ENCODE results near the gene ZNF610. TPM values are rescaled to one million over a fixed set of nuclear protein-coding genes. Genes with fewer than 3 reads are reported as not detected.

Gene ZNF610
- total and polyA plus RNA-seq, 2 experiments from 2014 or later, result 2.8 to 3.9 TPM

DNA sequence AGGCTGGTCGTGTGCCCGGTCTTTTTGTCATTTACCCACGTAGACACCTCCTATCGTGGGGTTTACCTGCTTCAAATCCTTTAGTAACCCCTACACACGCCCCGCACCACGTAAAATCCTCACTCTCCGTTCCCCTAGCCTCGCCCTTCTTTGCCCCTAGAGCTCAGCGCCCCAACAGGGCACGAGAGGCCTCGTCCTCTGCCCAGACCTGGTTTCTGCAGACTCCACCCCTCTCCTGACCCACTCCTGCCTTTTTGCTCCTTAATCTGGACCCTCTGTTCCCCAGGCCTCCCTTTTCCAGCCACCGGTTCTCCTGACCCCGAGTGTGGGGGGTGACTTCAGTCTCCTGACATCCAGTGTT lies 62.0 kb downstream of the ZNF610 start:
- Histone ChIP-seq H2AFZ (peak overlapping the region; percentile 98), H3K4me3 (peak overlapping the region; percentile 94), H3K27ac (peak overlapping the region; percentile 94), H3K9me3 (ENCODE audit: low read depth) (no peaks in the 10 kb centered on the region), H3K4me2 (ENCODE audit: unreplicated experiment) (peak overlapping the region; percentile 100), H3K79me2 (ENCODE audit: insufficient read depth) (peaks cover 45% of the 10 kb centered on the region), H3K9ac (peak overlapping the region; percentile 96), H3K27me3 (replicated peaks; ENCODE audit: insufficient read depth) (no peaks in the 10 kb centered on the region), H3F3A (ENCODE audit: insufficient read depth) (0 out of 2 replicates have a peak, but pooled peaks cover 6% of the 10 kb centered on the region), H4K20me1 (ENCODE audit: insufficient read depth) (no peaks in the 10 kb centered on the region), H3K9me2 (ENCODE audit: insufficient read depth) (no peaks in the 10 kb centered on the region), H3K4me1 (ENCODE audit: insufficient read depth) (no peaks in the 10 kb centered on the region), H3K36me3 (ENCODE audit: low read depth) (peaks cover 32% of the 10 kb centered on the region)
- 1 to 2% methylated on average over 14 of the region's 14 CpGs for WGBS, 2 experiments (ENCODE audit: low coverage in 1 of 2, low lambda C conversion rate in 2 of 2, missing lambda C conversion rate in 2 of 2)
- no peak for TF ChIP-seq EZH2 (IDR thresholded peaks at IDR 0.05; ENCODE audit: insufficient read depth, poor library complexity, severe bottlenecking)
- TF ChIP-seq EZH2phosphoT487 (IDR thresholded peaks at IDR 0.05; ENCODE audit: insufficient read depth, low read depth), result no peak
- peak; percentile 59 for DNase-seq
- in situ Hi-C loops (cut with MboI), result no loop called here

DNA sequence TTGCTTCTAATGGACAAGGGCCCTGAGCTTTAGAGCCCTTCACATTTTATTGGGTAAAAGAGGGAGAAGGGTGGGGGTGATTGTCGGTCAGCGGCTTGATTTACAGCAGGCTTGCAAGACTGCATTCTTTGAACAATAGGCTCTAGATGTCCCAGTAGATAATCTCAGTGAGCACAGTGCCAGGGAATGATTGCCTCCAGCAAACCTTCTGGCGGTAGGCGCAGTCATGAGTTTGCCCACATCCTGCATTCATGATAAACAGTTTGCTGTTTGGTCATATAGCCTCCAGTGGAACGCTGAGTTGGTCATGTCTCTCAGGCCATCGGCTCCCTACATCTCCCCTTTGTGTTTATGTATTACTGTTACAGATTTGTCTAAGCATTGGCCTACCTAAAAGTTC lies 74.2 kb downstream of the ZNF610 start:
- Histone ChIP-seq H3K4me1 (ENCODE audit: insufficient read depth) (no peaks in the 10 kb centered on the region), H3F3A (ENCODE audit: insufficient read depth) (no peaks in the 10 kb centered on the region), H2AFZ (no peak overlapping the region), H3K9ac (no peak overlapping the region), H3K9me2 (ENCODE audit: insufficient read depth) (no peaks in the 10 kb centered on the region), H3K4me3 (no peak overlapping the region), H3K36me3 (ENCODE audit: low read depth) (peaks cover 93% of the 10 kb centered on the region), H3K27ac (no peak overlapping the region), H4K20me1 (ENCODE audit: insufficient read depth) (no peaks in the 10 kb centered on the region), H3K79me2 (ENCODE audit: insufficient read depth) (no peaks in the 10 kb centered on the region), H3K27me3 (replicated peaks; ENCODE audit: insufficient read depth) (no peaks in the 10 kb centered on the region), H3K9me3 (ENCODE audit: low read depth) (no peaks in the 10 kb centered on the region), H3K4me2 (ENCODE audit: unreplicated experiment) (no peak overlapping the region)
- 96 to 99% methylated on average over 6 of the region's 6 CpGs for WGBS, 2 experiments (ENCODE audit: low coverage in 1 of 2, low lambda C conversion rate in 2 of 2, missing lambda C conversion rate in 2 of 2)
- in situ Hi-C loops (cut with MboI), result no loop called here
- TF ChIP-seq EZH2 (IDR thresholded peaks at IDR 0.05; ENCODE audit: insufficient read depth, poor library complexity, severe bottlenecking) (no peak), EZH2phosphoT487 (IDR thresholded peaks at IDR 0.05; ENCODE audit: insufficient read depth, low read depth) (no peak)
- no peak for DNase-seq

DNA sequence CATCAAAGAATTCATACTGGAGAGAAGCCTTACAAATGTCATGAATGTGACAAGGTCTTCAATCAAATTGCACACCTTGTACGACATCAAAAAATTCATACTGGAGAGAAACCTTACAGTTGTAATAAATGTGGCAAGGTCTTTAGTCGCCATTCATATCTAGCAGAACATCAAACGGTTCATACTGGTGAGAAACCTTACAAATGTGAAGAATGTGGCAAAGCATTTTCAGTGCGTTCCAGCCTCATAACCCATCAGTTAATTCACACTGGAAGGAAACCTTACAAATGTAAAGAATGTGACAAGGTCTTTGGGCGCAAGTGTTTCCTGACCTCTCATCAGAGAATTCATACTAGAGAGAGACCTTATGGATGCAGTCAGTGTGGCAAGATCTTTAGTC lies 79.7 kb downstream of the ZNF610 start:
- Histone ChIP-seq H4K20me1 (ENCODE audit: insufficient read depth) (no peaks in the 10 kb centered on the region), H3K9me2 (ENCODE audit: insufficient read depth) (no peaks in the 10 kb centered on the region), H3K27ac (no peak overlapping the region), H3K4me2 (ENCODE audit: unreplicated experiment) (no peak overlapping the region), H3K79me2 (ENCODE audit: insufficient read depth) (no peaks in the 10 kb centered on the region), H3K4me1 (ENCODE audit: insufficient read depth) (no peaks in the 10 kb centered on the region), H3K9ac (no peak overlapping the region), H3K27me3 (replicated peaks; ENCODE audit: insufficient read depth) (no peaks in the 10 kb centered on the region), H3K9me3 (ENCODE audit: low read depth) (peaks cover 8% of the 10 kb centered on the region), H3F3A (ENCODE audit: insufficient read depth) (no peaks in the 10 kb centered on the region), H3K4me3 (no peak overlapping the region), H2AFZ (no peak overlapping the region), H3K36me3 (ENCODE audit: low read depth) (peaks cover 45% of the 10 kb centered on the region)
- in situ Hi-C loops (cut with MboI), result no loop called here
- 83 to 87% methylated on average over 5 of the region's 5 CpGs for WGBS, 2 experiments (ENCODE audit: low coverage in 1 of 2, low lambda C conversion rate in 2 of 2, missing lambda C conversion rate in 2 of 2)
- no peak for DNase-seq
- TF ChIP-seq EZH2 (IDR thresholded peaks at IDR 0.05; ENCODE audit: insufficient read depth, poor library complexity, severe bottlenecking) (no peak), EZH2phosphoT487 (IDR thresholded peaks at IDR 0.05; ENCODE audit: insufficient read depth, low read depth) (no peak)

Small RNA genes lying within 50 kb of the gene (small RNA-seq; reads per million reads assigned to genes)
- gene AC010332.1 (ENCODE audit: low read depth, low replicate concordance), result not detected

Other genes with a start within 250 kb of the ZNF610 start
- gene ZNF841, start 240.5 kb upstream of the ZNF610 start, total RNA-seq (2014; rRNA removed; shearing (Covaris generic)), result 15.4 and 24.5 TPM in 2 replicates
- gene ZNF841, start 240.5 kb upstream of the ZNF610 start, polyA plus RNA-seq (2016; fragmentation: Nextera tagmentation; extraction: Ambion mirVana), result 4.2 and 7.3 TPM in 2 replicates
- 5.8 and 12.3 TPM in 2 replicates for gene ZNF616, start 196.3 kb upstream of the ZNF610 start, total RNA-seq (2014; rRNA removed; shearing (Covaris generic))
- gene ZNF616, start 196.3 kb upstream of the ZNF610 start, polyA plus RNA-seq (2016; fragmentation: Nextera tagmentation; extraction: Ambion mirVana), result 4.1 and 4.7 TPM in 2 replicates
- 2.8 and 11.7 TPM in 2 replicates for gene ZNF836, start 164.6 kb upstream of the ZNF610 start, total RNA-seq (2014; rRNA removed; shearing (Covaris generic))
- gene ZNF836, start 164.6 kb upstream of the ZNF610 start, polyA plus RNA-seq (2016; fragmentation: Nextera tagmentation; extraction: Ambion mirVana), result 3.3 and 3.8 TPM in 2 replicates
- 191 and 248 TPM in 2 replicates for gene PPP2R1A, start 146.2 kb upstream of the ZNF610 start, total RNA-seq (2014; rRNA removed; shearing (Covaris generic))
- 277 and 279 TPM in 2 replicates for gene PPP2R1A, start 146.2 kb upstream of the ZNF610 start, polyA plus RNA-seq (2016; fragmentation: Nextera tagmentation; extraction: Ambion mirVana)
- gene ZNF766, start 66.7 kb upstream of the ZNF610 start, total RNA-seq (2014; rRNA removed; shearing (Covaris generic)), result 9.5 and 9.7 TPM in 2 replicates
- gene ZNF766, start 66.7 kb upstream of the ZNF610 start, polyA plus RNA-seq (2016; fragmentation: Nextera tagmentation; extraction: Ambion mirVana), result 16.8 and 18.5 TPM in 2 replicates
- 3.8 and 5.3 TPM in 2 replicates for gene ZNF480, start 39.1 kb upstream of the ZNF610 start, total RNA-seq (2014; rRNA removed; shearing (Covaris generic))
- 6.6 and 7.3 TPM in 2 replicates for gene ZNF480, start 39.1 kb upstream of the ZNF610 start, polyA plus RNA-seq (2016; fragmentation: Nextera tagmentation; extraction: Ambion mirVana)
- 22.0 and 34.8 TPM in 2 replicates for gene ZNF880, start 33.7 kb downstream of the ZNF610 start, total RNA-seq (2014; rRNA removed; shearing (Covaris generic))
- gene ZNF880, start 33.7 kb downstream of the ZNF610 start, polyA plus RNA-seq (2016; fragmentation: Nextera tagmentation; extraction: Ambion mirVana), result 30.7 and 32.5 TPM in 2 replicates
- gene ZNF528, start 61.6 kb downstream of the ZNF610 start, total RNA-seq (2014; rRNA removed; shearing (Covaris generic)), result 14.9 and 22.5 TPM in 2 replicates
- gene ZNF528, start 61.6 kb downstream of the ZNF610 start, polyA plus RNA-seq (2016; fragmentation: Nextera tagmentation; extraction: Ambion mirVana), result 19.2 and 24.2 TPM in 2 replicates
- 0.25 TPM in 1 of 2 replicates, not detected in the other for gene ZNF534, start 92.9 kb downstream of the ZNF610 start, total RNA-seq (2014; rRNA removed; shearing (Covaris generic))
- 0.16 and 0.20 TPM in 2 replicates for gene ZNF534, start 92.9 kb downstream of the ZNF610 start, polyA plus RNA-seq (2016; fragmentation: Nextera tagmentation; extraction: Ambion mirVana)
- 1.5 and 2.2 TPM in 2 replicates for gene ZNF578, start 117.3 kb downstream of the ZNF610 start, total RNA-seq (2014; rRNA removed; shearing (Covaris generic))
- gene ZNF578, start 117.3 kb downstream of the ZNF610 start, polyA plus RNA-seq (2016; fragmentation: Nextera tagmentation; extraction: Ambion mirVana), result 1.3 TPM in 2 replicates
- gene ZNF808, start 191.4 kb downstream of the ZNF610 start, total RNA-seq (2014; rRNA removed; shearing (Covaris generic)), result 7.9 and 14.5 TPM in 2 replicates
- gene ZNF808, start 191.4 kb downstream of the ZNF610 start, polyA plus RNA-seq (2016; fragmentation: Nextera tagmentation; extraction: Ambion mirVana), result 2.2 and 2.9 TPM in 2 replicates
- gene ZNF701, start 234.0 kb downstream of the ZNF610 start, total RNA-seq (2014; rRNA removed; shearing (Covaris generic)), result 6.7 and 12.6 TPM in 2 replicates
- gene ZNF701, start 234.0 kb downstream of the ZNF610 start, polyA plus RNA-seq (2016; fragmentation: Nextera tagmentation; extraction: Ambion mirVana), result 5.5 and 6.7 TPM in 2 replicates